ENCODE results near the gene OPHN1.

OPHN1 gene

GRCh38 chrX:68433155-68433980 lies at the start of gene OPHN1:
TSS of gene OPHN1 (minus strand) at chrX:68433495. CDS start at chrX:68433020, 475 bp downstream.
- peak; percentile 50 for DNase-seq (ENCODE audit: low read depth, low spot score)

- DNase-seq (ENCODE audit: low read depth, low spot score) = no peak
Measured at GRCh38 chrX:68480969-68481368, 47.7 kb upstream of the OPHN1 start.

- no peak for DNase-seq (ENCODE audit: low read depth, low spot score)
Measured at GRCh38 chrX:68464796-68465195, 31.5 kb upstream of the OPHN1 start.

GRCh38 chrX:68463880-68464279 lies 30.6 kb upstream of the OPHN1 start:
- no peak for DNase-seq (ENCODE audit: low read depth, low spot score)

- peak; percentile 7 for DNase-seq (ENCODE audit: low read depth, low spot score)
Measured at GRCh38 chrX:68462653-68463052, 29.4 kb upstream of the OPHN1 start.

- DNase-seq (ENCODE audit: low read depth, low spot score) = no peak
Measured at GRCh38 chrX:68462197-68462596, 28.9 kb upstream of the OPHN1 start.

GRCh38 chrX:68461576-68461975 lies 28.3 kb upstream of the OPHN1 start:
- no peak for DNase-seq (ENCODE audit: low read depth, low spot score)

- no peak for DNase-seq (ENCODE audit: low read depth, low spot score)
Measured at GRCh38 chrX:68461093-68461492, 27.8 kb upstream of the OPHN1 start.

- no peak for DNase-seq (ENCODE audit: low read depth, low spot score)
Measured at GRCh38 chrX:68455151-68455510, 21.8 kb upstream of the OPHN1 start.

GRCh38 chrX:68454476-68455150 lies 21.3 kb upstream of the OPHN1 start:
- no peak for DNase-seq (ENCODE audit: low read depth, low spot score)

GRCh38 chrX:68451720-68452119 lies 18.4 kb upstream of the OPHN1 start:
- no peak for DNase-seq (ENCODE audit: low read depth, low spot score)

- no peak for DNase-seq (ENCODE audit: low read depth, low spot score)
Measured at GRCh38 chrX:68443155-68443868, 10.0 kb upstream of the OPHN1 start.

- DNase-seq (ENCODE audit: low read depth, low spot score) = no peak
Measured at GRCh38 chrX:68440940-68441339, 7.6 kb upstream of the OPHN1 start.

GRCh38 chrX:68440442-68440841 lies 7.1 kb upstream of the OPHN1 start:
- DNase-seq (ENCODE audit: low read depth, low spot score) = no peak

GRCh38 chrX:68439341-68439740 lies 6.0 kb upstream of the OPHN1 start:
- no peak for DNase-seq (ENCODE audit: low read depth, low spot score)

GRCh38 chrX:68438575-68438974 lies 5.3 kb upstream of the OPHN1 start:
- DNase-seq (ENCODE audit: low read depth, low spot score) = no peak

- DNase-seq (ENCODE audit: low read depth, low spot score) = no peak
Measured at GRCh38 chrX:68433981-68434299, 645 bp upstream of the OPHN1 start.

- no peak for DNase-seq (ENCODE audit: low read depth, low spot score)
Measured at GRCh38 chrX:68432648-68433047, 647 bp downstream of the OPHN1 start.

- DNase-seq (ENCODE audit: low read depth, low spot score) = no peak
Measured at GRCh38 chrX:68431836-68432235, 1.5 kb downstream of the OPHN1 start.

GRCh38 chrX:68429216-68429615 lies 4.1 kb downstream of the OPHN1 start:
- DNase-seq (ENCODE audit: low read depth, low spot score) = no peak

- no peak for DNase-seq (ENCODE audit: low read depth, low spot score)
Measured at GRCh38 chrX:68428431-68428830, 4.9 kb downstream of the OPHN1 start.

GRCh38 chrX:68424719-68425118 lies 8.6 kb downstream of the OPHN1 start:
- DNase-seq (ENCODE audit: low read depth, low spot score) = no peak

GRCh38 chrX:68422478-68422877 lies 10.8 kb downstream of the OPHN1 start:
- no peak for DNase-seq (ENCODE audit: low read depth, low spot score)
